Measurements from ENCODE around the gene OR6C65.

Gene OR6C65

GRCh38 chr12:55446326-55446725 is 46.0 kb downstream of the OR6C65 start:
- no peak for DNase-seq

GRCh38 chr12:55448825-55449224 is 48.5 kb downstream of the OR6C65 start:
- no peak for DNase-seq
